Measurements from ENCODE around the gene DOC2B.
"Not testable (repeated sequence)": the region's sequence is repeated elsewhere in the genome, so short reads cannot be mapped to it uniquely, and the experiment has no call there.

Gene DOC2B

GRCh38 chr17:142876-143784 is 38.3 kb downstream of the DOC2B start:
- H3K9me3 Mint-ChIP-seq, result no peaks in the 10 kb centered on the region
- peaks cover 2% of the 10 kb centered on the region for H3K4me1 Mint-ChIP-seq (ENCODE audit: low read depth)
- no peak overlapping the region for H3K27ac Mint-ChIP-seq
- H3K36me3 Mint-ChIP-seq (ENCODE audit: low read depth), result no peaks in the 10 kb centered on the region
- no peak overlapping the region for H3K4me3 Mint-ChIP-seq
- H3K27me3 Mint-ChIP-seq (ENCODE audit: low read depth), result no peaks in the 10 kb centered on the region

GRCh38 chr17:142102-142661 is 39.3 kb downstream of the DOC2B start:
- no peaks in the 10 kb centered on the region for H3K27me3 Mint-ChIP-seq (ENCODE audit: low read depth)
- no peaks in the 10 kb centered on the region for H3K9me3 Mint-ChIP-seq
- H3K4me3 Mint-ChIP-seq, result no peak overlapping the region
- H3K27ac Mint-ChIP-seq, result no peak overlapping the region
- no peaks in the 10 kb centered on the region for H3K36me3 Mint-ChIP-seq (ENCODE audit: low read depth)
- peaks cover 2% of the 10 kb centered on the region for H3K4me1 Mint-ChIP-seq (ENCODE audit: low read depth)

- not testable (repeated sequence) for H3K4me1 Mint-ChIP-seq (ENCODE audit: low read depth); H3K36me3 Mint-ChIP-seq (ENCODE audit: low read depth); H3K27me3 Mint-ChIP-seq (ENCODE audit: low read depth); H3K9me3 Mint-ChIP-seq; H3K27ac Mint-ChIP-seq; H3K4me3 Mint-ChIP-seq
Observed at GRCh38 chr17:139401-140205, 41.8 kb downstream of the DOC2B start.

GRCh38 chr17:137166-137807 is 44.2 kb downstream of the DOC2B start, which contains the start of gene SCGB1C2:
Gene SCGB1C2 (plus strand): TSS chr17:137569. CDS start chr17:137591, 22 bp downstream.
- not testable (repeated sequence) for H3K36me3 Mint-ChIP-seq (ENCODE audit: low read depth); H3K9me3 Mint-ChIP-seq; H3K4me1 Mint-ChIP-seq (ENCODE audit: low read depth); H3K27me3 Mint-ChIP-seq (ENCODE audit: low read depth)
- peak within 1 kb of the TSS; percentile 57 for H3K27ac Mint-ChIP-seq
- peak within 1 kb of the TSS; percentile 34 for H3K4me3 Mint-ChIP-seq

GRCh38 chr17:136531-136930 is 44.9 kb downstream of the DOC2B start:
- H3K36me3 Mint-ChIP-seq (ENCODE audit: low read depth); H3K27me3 Mint-ChIP-seq (ENCODE audit: low read depth); H3K9me3 Mint-ChIP-seq; H3K4me1 Mint-ChIP-seq (ENCODE audit: low read depth): not testable (repeated sequence)
- peak overlapping the region; percentile 57 for H3K27ac Mint-ChIP-seq
- peak overlapping the region; percentile 34 for H3K4me3 Mint-ChIP-seq

GRCh38 chr17:135895-136294 is 45.6 kb downstream of the DOC2B start:
- not testable (repeated sequence) for H3K27me3 Mint-ChIP-seq (ENCODE audit: low read depth); H3K27ac Mint-ChIP-seq; H3K36me3 Mint-ChIP-seq (ENCODE audit: low read depth); H3K9me3 Mint-ChIP-seq; H3K4me3 Mint-ChIP-seq; H3K4me1 Mint-ChIP-seq (ENCODE audit: low read depth)

GRCh38 chr17:135022-135421 is 46.4 kb downstream of the DOC2B start:
- H3K27me3 Mint-ChIP-seq (ENCODE audit: low read depth); H3K4me1 Mint-ChIP-seq (ENCODE audit: low read depth); H3K36me3 Mint-ChIP-seq (ENCODE audit: low read depth); H3K27ac Mint-ChIP-seq; H3K4me3 Mint-ChIP-seq; H3K9me3 Mint-ChIP-seq: not testable (repeated sequence)

- not testable (repeated sequence) for H3K4me1 Mint-ChIP-seq (ENCODE audit: low read depth); H3K27ac Mint-ChIP-seq; H3K27me3 Mint-ChIP-seq (ENCODE audit: low read depth); H3K9me3 Mint-ChIP-seq; H3K36me3 Mint-ChIP-seq (ENCODE audit: low read depth); H3K4me3 Mint-ChIP-seq
Observed at GRCh38 chr17:134332-134785, 47.1 kb downstream of the DOC2B start.

- H3K4me3 Mint-ChIP-seq; H3K27ac Mint-ChIP-seq; H3K27me3 Mint-ChIP-seq (ENCODE audit: low read depth); H3K4me1 Mint-ChIP-seq (ENCODE audit: low read depth); H3K9me3 Mint-ChIP-seq; H3K36me3 Mint-ChIP-seq (ENCODE audit: low read depth): not testable (repeated sequence)
Observed at GRCh38 chr17:133932-134331, 47.5 kb downstream of the DOC2B start.

- not testable (repeated sequence) for H3K9me3 Mint-ChIP-seq
Observed at GRCh38 chr17:118339-118917, 63.0 kb downstream of the DOC2B start.

GRCh38 chr17:113111-113510 is 68.3 kb downstream of the DOC2B start:
- H3K27ac Mint-ChIP-seq; H3K9me3 Mint-ChIP-seq; H3K27me3 Mint-ChIP-seq (ENCODE audit: low read depth); H3K36me3 Mint-ChIP-seq (ENCODE audit: low read depth); H3K4me1 Mint-ChIP-seq (ENCODE audit: low read depth); H3K4me3 Mint-ChIP-seq: not testable (repeated sequence)

More at GRCh38 chr17:118339-118917, 63.0 kb downstream of the DOC2B start:
- H3K36me3 Mint-ChIP-seq (ENCODE audit: low read depth); H3K4me1 Mint-ChIP-seq (ENCODE audit: low read depth); H3K27me3 Mint-ChIP-seq (ENCODE audit: low read depth); H3K4me3 Mint-ChIP-seq; H3K27ac Mint-ChIP-seq: not testable (repeated sequence)
